CD8-positive, alpha-beta memory T cell (primary cell): ENCODE results near the gene DUSP5. TPM values are rescaled to one million over a fixed set of nuclear protein-coding genes. Genes with fewer than 3 reads are reported as not detected.

Experiments used
- CTCF ChIA-PET: fragments of 350-600 bp; sonication (Branson Sonifier 250); formaldehyde crosslinking; loops from one replicate; lab custom pipeline; 2021; ENCODE audit warnings: antibody characterized with exemption; lab: Charles Lee
- POLR2A ChIA-PET: fragments of 350-600 bp; sonication (Branson Sonifier 250); formaldehyde crosslinking; loops from one replicate; lab custom pipeline; 2021; ENCODE audit warnings: antibody characterized with exemption; lab: Charles Lee
- DNase-seq, 5 donors: peaks; one replicate each; pipeline versions ENCODE4 v3.0.0 to v3.0.0-alpha.2; 2020 to 2022; ENCODE audit warnings: mixed read lengths in 1 of 5
- H3K27ac ChIP-seq: one replicate; pipeline ENCODE4 v1.7.0; 2013; ENCODE audit warnings: low read depth, mild to moderate bottlenecking, low read length, moderate library complexity
- H3K27me3 ChIP-seq: 2 replicates; pipeline ENCODE4 v1.7.0; 2013; ENCODE audit warnings: low read length, mild to moderate bottlenecking; ENCODE audit not compliant: insufficient read depth, poor library complexity, severe bottlenecking
- H3K36me3 ChIP-seq: 2 replicates; pipeline ENCODE4 v1.7.0; 2013; ENCODE audit warnings: mild to moderate bottlenecking, low read length, moderate library complexity; ENCODE audit not compliant: insufficient read depth
- H3K4me1 ChIP-seq: 2 replicates; pipeline ENCODE4 v1.7.0; 2013; ENCODE audit warnings: mild to moderate bottlenecking, low read length, moderate library complexity; ENCODE audit not compliant: insufficient read depth
- H3K4me3 ChIP-seq: 2 replicates; pipeline ENCODE4 v1.7.0; 2013; ENCODE audit warnings: mild to moderate bottlenecking, low read length
- H3K9me3 ChIP-seq: 2 replicates; pipeline ENCODE4 v1.7.0; 2013; ENCODE audit warnings: mild to moderate bottlenecking, low read length
- H3K27ac Mint-ChIP-seq, 8 donors: one replicate each; pipeline ENCODE4 v1.8.0; 2020 to 2021; ENCODE audit warnings: mixed read lengths in 8 of 8, mild to moderate bottlenecking in 6 of 8, inconsistent platforms in 3 of 8, moderate library complexity in 3 of 8
- H3K27me3 Mint-ChIP-seq, 2 donors: one replicate each; pipeline ENCODE4 v1.8.0; 2020 to 2021; ENCODE audit warnings: mixed read lengths in 2 of 2, mild to moderate bottlenecking in 1 of 2, moderate library complexity in 1 of 2
- H3K36me3 Mint-ChIP-seq, 3 donors: one replicate each; pipeline ENCODE4 v1.8.0; 2020 to 2021; ENCODE audit warnings: mixed read lengths in 3 of 3, inconsistent platforms in 1 of 3, mild to moderate bottlenecking in 1 of 3
- H3K4me1 Mint-ChIP-seq, 3 donors: one replicate each; pipeline ENCODE4 v1.8.0; 2020 to 2021; ENCODE audit warnings: mixed read lengths in 3 of 3, inconsistent platforms in 1 of 3, mild to moderate bottlenecking in 1 of 3
- H3K4me3 Mint-ChIP-seq, 7 donors: one replicate each; pipeline ENCODE4 v1.8.0; 2020 to 2021; ENCODE audit warnings: mixed read lengths in 7 of 7, mild to moderate bottlenecking in 6 of 7, moderate library complexity in 4 of 7, inconsistent platforms in 2 of 7
- H3K9me3 Mint-ChIP-seq, 5 donors: one replicate each; pipeline ENCODE4 v1.8.0; 2020 to 2022; ENCODE audit warnings: mixed read lengths in 5 of 5, mild to moderate bottlenecking in 3 of 5, moderate library complexity in 2 of 5, inconsistent platforms in 1 of 5
- polyA plus RNA-seq: library from polyadenylated mRNA; unstranded; fragments of 300-500 nt; fragmentation: Illumina TruSeq; gene quantifications from one replicate; pipeline ENCODE4 v1.2.3, GENCODE V29; 2021
- total RNA-seq, 2 experiments: library from RNA; stranded (reverse); gene quantifications; one replicate each; pipeline ENCODE4 v1.2.3, GENCODE V29; 2021

DUSP5 gene
- total and polyA plus RNA-seq, 3 experiments from 2014 or later = 3.0 to 69.8 (median 68.5) TPM

- DNase-seq = no peak
- H3K36me3 ChIP-seq = no peaks in the 10 kb centered on the region
- Mint-ChIP-seq H3K9me3 (no peaks in the 10 kb centered on the region), H3K36me3 (peaks cover 0 to 6% (median 2%) of the 10 kb centered on the region in 3 donors), H3K27ac (peak overlapping the region; percentile 76 to 96 (median 91)), H3K4me1 (peaks cover 79 to 82% (median 81%) of the 10 kb centered on the region in 3 donors), H3K27me3 (peaks cover 0 to 1% of the 10 kb centered on the region in 2 donors), H3K4me3 (peak overlapping the region; percentile 88 to 99 (median 92))
- ChIA-PET POLR2A (interaction anchor here (0.6 to 2.0 kb wide), 2 partner anchors 85 to 145 kb away, joined by 3 to 8 read pairs; no protein-coding TSS in a partner anchor), CTCF (interaction anchor here (1.1 to 8.2 kb wide), 8 partner anchors 8 to 362 kb away, joined by 3 to 60 read pairs (median 5); no protein-coding TSS in a partner anchor)
- H3K9me3 ChIP-seq = no peaks in the 10 kb centered on the region
- no peaks in the 10 kb centered on the region for H3K27me3 ChIP-seq
- H3K27ac ChIP-seq = peak overlapping the region; percentile 62
- no peak overlapping the region for H3K4me3 ChIP-seq
- peaks cover 79% of the 10 kb centered on the region for H3K4me1 ChIP-seq
These were observed 2.2 kb downstream of the DUSP5 start for GRCh38 chr10:110499796-110500514.

- no peaks in the 10 kb centered on the region for H3K27me3 ChIP-seq
- peaks cover 0 to 1% of the 10 kb centered on the region in 2 donors for H3K27me3 Mint-ChIP-seq
- no peak overlapping the region for H3K4me3 ChIP-seq
- H3K4me1 ChIP-seq = peaks cover 84% of the 10 kb centered on the region
- H3K36me3 ChIP-seq = no peaks in the 10 kb centered on the region
- peak overlapping the region; percentile 44 to 94 (median 86) for H3K27ac Mint-ChIP-seq
- no peaks in the 10 kb centered on the region for H3K9me3 ChIP-seq
- no peak for DNase-seq
- ChIA-PET CTCF (interaction anchor here (8.2 kb wide), 1 partner anchor 146 kb away, joined by 60 read pairs; no protein-coding TSS in a partner anchor), POLR2A (no interaction called here)
- H3K27ac ChIP-seq = no peak overlapping the region
- H3K9me3 Mint-ChIP-seq = no peaks in the 10 kb centered on the region
- H3K4me3 Mint-ChIP-seq = peak overlapping the region; percentile 9 to 99 (median 91)
- peaks cover 84 to 87% (median 86%) of the 10 kb centered on the region in 3 donors for H3K4me1 Mint-ChIP-seq
- H3K36me3 Mint-ChIP-seq = peaks cover 0 to 6% (median 2%) of the 10 kb centered on the region in 3 donors
These were observed 2.8 kb downstream of the DUSP5 start for GRCh38 chr10:110500515-110500905.

GRCh38 chr10:110501142-110501937 is 3.6 kb downstream of the DUSP5 start:
- POLR2A ChIA-PET = no interaction called here
- no peaks in the 10 kb centered on the region for H3K36me3 ChIP-seq
- no peaks in the 10 kb centered on the region for H3K9me3 Mint-ChIP-seq
- CTCF ChIA-PET = interaction anchor here (8.2 kb wide), 1 partner anchor 147 kb away, joined by 60 read pairs; no protein-coding TSS in a partner anchor
- peak overlapping the region; percentile 30 for H3K27ac ChIP-seq
- peak in 3 of 5 donors; percentile 29 to 64 (median 44) for DNase-seq
- peaks cover 0 to 1% of the 10 kb centered on the region in 2 donors for H3K27me3 Mint-ChIP-seq
- no peak overlapping the region for H3K4me3 ChIP-seq
- H3K4me1 ChIP-seq = peaks cover 79% of the 10 kb centered on the region
- no peaks in the 10 kb centered on the region for H3K9me3 ChIP-seq
- H3K36me3 Mint-ChIP-seq = peaks cover 0 to 13% (median 2%) of the 10 kb centered on the region in 3 donors
- H3K27ac Mint-ChIP-seq = peak overlapping the region; percentile 61 to 98 (median 94)
- H3K4me3 Mint-ChIP-seq = peak overlapping the region; percentile 77 to 99 (median 82)
- no peaks in the 10 kb centered on the region for H3K27me3 ChIP-seq
- peaks cover 81 to 87% (median 85%) of the 10 kb centered on the region in 3 donors for H3K4me1 Mint-ChIP-seq

- H3K4me3 ChIP-seq = peak overlapping the region; percentile 3
- CTCF ChIA-PET = interaction anchor here (1.0 to 8.2 kb wide), 3 partner anchors 10 to 148 kb away, joined by 3 to 60 read pairs (median 5); no protein-coding TSS in a partner anchor
- peak overlapping the region; percentile 90 to 99 (median 96) for H3K27ac Mint-ChIP-seq
These were observed 4.6 kb downstream of the DUSP5 start for GRCh38 chr10:110502072-110502845.

GRCh38 chr10:110502851-110503301 is 5.2 kb downstream of the DUSP5 start:
- H3K4me3 ChIP-seq = no peak overlapping the region
- CTCF ChIA-PET = interaction anchor here (0.9 to 8.2 kb wide), 5 partner anchors 11 to 148 kb away, joined by 3 to 60 read pairs (median 4); partner anchors contain the start of gene SMC3
- no peak for DNase-seq

More at GRCh38 chr10:110502072-110502845, 4.6 kb downstream of the DUSP5 start:
- Mint-ChIP-seq H3K36me3 (peaks cover 0 to 22% (median 2%) of the 10 kb centered on the region in 3 donors), H3K9me3 (no peaks in the 10 kb centered on the region), H3K4me3 (peak overlapping the region; percentile 77 to 99 (median 82)), H3K4me1 (peaks cover 72 to 85% (median 76%) of the 10 kb centered on the region in 3 donors), H3K27me3 (peaks cover 0 to 1% of the 10 kb centered on the region in 2 donors)
- peaks cover 71% of the 10 kb centered on the region for H3K4me1 ChIP-seq
- DNase-seq = no peak
- no peaks in the 10 kb centered on the region for H3K27me3 ChIP-seq
- H3K9me3 ChIP-seq = no peaks in the 10 kb centered on the region
- peak overlapping the region; percentile 30 for H3K27ac ChIP-seq
- no peaks in the 10 kb centered on the region for H3K36me3 ChIP-seq
- POLR2A ChIA-PET = interaction anchor here (0.9 to 1.0 kb wide), 2 partner anchors 9 to 197 kb away, joined by 3 to 6 read pairs; partner anchors contain the start of gene SMNDC1

GRCh38 chr10:110503528-110504110 is 5.9 kb downstream of the DUSP5 start:
- no peaks in the 10 kb centered on the region for H3K27me3 Mint-ChIP-seq
- peaks cover 74 to 84% (median 74%) of the 10 kb centered on the region in 3 donors for H3K4me1 Mint-ChIP-seq
- peak overlapping the region; percentile 72 for H3K27ac ChIP-seq
- no peaks in the 10 kb centered on the region for H3K9me3 ChIP-seq
- no peak for DNase-seq
- H3K4me3 ChIP-seq = peak overlapping the region; percentile 18
- H3K36me3 Mint-ChIP-seq = peaks cover 3 to 33% (median 7%) of the 10 kb centered on the region in 3 donors
- no peaks in the 10 kb centered on the region for H3K9me3 Mint-ChIP-seq
- H3K36me3 ChIP-seq = no peaks in the 10 kb centered on the region
- ChIA-PET CTCF (interaction anchor here (0.9 to 8.2 kb wide), 5 partner anchors 12 to 149 kb away, joined by 3 to 60 read pairs (median 4); partner anchors contain the start of gene SMC3), POLR2A (no interaction called here)
- H3K27me3 ChIP-seq = no peaks in the 10 kb centered on the region
- peak overlapping the region; percentile 90 to 99 (median 96) for H3K27ac Mint-ChIP-seq
- H3K4me1 ChIP-seq = peaks cover 70% of the 10 kb centered on the region
- H3K4me3 Mint-ChIP-seq = peak overlapping the region; percentile 77 to 99 (median 82)

More at GRCh38 chr10:110502851-110503301, 5.2 kb downstream of the DUSP5 start:
- Histone ChIP-seq H3K9me3 (no peaks in the 10 kb centered on the region), H3K27ac (no peak overlapping the region), H3K27me3 (no peaks in the 10 kb centered on the region), H3K4me1 (peaks cover 71% of the 10 kb centered on the region), H3K36me3 (no peaks in the 10 kb centered on the region)
- Mint-ChIP-seq H3K27ac (peak overlapping the region; percentile 90 to 99 (median 96)), H3K4me3 (peak overlapping the region; percentile 77 to 99 (median 82)), H3K36me3 (peaks cover 3 to 26% (median 4%) of the 10 kb centered on the region in 3 donors), H3K4me1 (peaks cover 72 to 84% (median 75%) of the 10 kb centered on the region in 3 donors), H3K27me3 (no peaks in the 10 kb centered on the region), H3K9me3 (no peaks in the 10 kb centered on the region)
- POLR2A ChIA-PET = interaction anchor here (0.9 to 1.0 kb wide), 2 partner anchors 9 to 198 kb away, joined by 3 to 6 read pairs; partner anchors contain the start of gene SMNDC1
